Transverse colon (tissue), 4 donors: Measurements from ENCODE around the gene FDCSP. TPM values are rescaled to one million over a fixed set of nuclear protein-coding genes. Genes with fewer than 3 reads are reported as not detected.
"Not testable (repeated sequence)": the region's sequence is repeated elsewhere in the genome, so short reads cannot be mapped to it uniquely, and the experiment has no call there.

Experiments
- DNase-seq: peaks from one replicate; pipeline ENCODE4 v3.0.0-alpha.2; 2019
- H3K27ac ChIP-seq, 4 donors: fragments of 200-600 bp; sonication (generic); 2 replicates each; pipeline ENCODE4 v1.5.1; 2016 to 2018; ENCODE audit warnings: inconsistent platforms in 4 of 4
- H3K27me3 ChIP-seq: fragments of 200-600 bp; sonication (generic); 2 replicates; pipeline ENCODE4 v1.5.1; 2017; ENCODE audit warnings: inconsistent platforms
- H3K36me3 ChIP-seq, 4 donors: fragments of 200-600 bp; sonication (generic); 2 replicates each; pipeline ENCODE4 v1.5.1; 2017 to 2019; ENCODE audit warnings: inconsistent platforms in 4 of 4
- H3K4me1 ChIP-seq, 4 donors: fragments of 200-600 bp; sonication (generic); 2 replicates each; pipeline ENCODE4 v1.5.1; 2017 to 2020; ENCODE audit warnings: inconsistent platforms in 4 of 4
- H3K4me3 ChIP-seq, 4 donors: fragments of 200-600 bp; sonication (generic); 1 replicate in 1 of 4; 2 replicates in 3 of 4; pipeline versions ENCODE4 v1.5.1 to v1.6.1; 2017 to 2019; ENCODE audit warnings: inconsistent platforms in 4 of 4
- H3K9me3 ChIP-seq, 2 donors: fragments of 200-600 bp; sonication (generic); 2 replicates each; pipeline ENCODE4 v1.5.1; 2017 to 2019; ENCODE audit warnings: inconsistent platforms in 2 of 2
- EP300 ChIP-seq: sonication (generic); formaldehyde crosslinking; IDR thresholded peaks from one replicate; pipeline ENCODE4 v1.6.1; 2017; ENCODE audit warnings: antibody characterized with exemption, low read depth
- POLR2A ChIP-seq: fragments of 450-650 bp; IDR thresholded peaks from one replicate; pipeline ENCODE4 v1.6.1; 2016; ENCODE audit warnings: antibody characterized with exemption, mild to moderate bottlenecking, moderate library complexity
- POLR2AphosphoS5 ChIP-seq, 3 donors: sonication (generic); formaldehyde crosslinking; IDR thresholded peaks; one replicate each; pipeline ENCODE4 v1.6.1; 2016; ENCODE audit warnings: antibody characterized with exemption in 3 of 3
- WGBS, 2 donors: methylation state at CpG; one replicate each; pipeline ENCODE4 v1.1.5; 2018; ENCODE audit warnings: low coverage in 1 of 2; 5-methylcytosine and 5-hydroxymethylcytosine counted together
- in situ Hi-C, 4 donors: fragments of 200-750 bp; cut with MboI; loops; one replicate each; pipeline versions ENCODE4 v1.15.0 to v1.15.1; 2017; ENCODE audit warnings: low sequenced_read_pairs in 3 of 4, low pct_ligation_motif_present in 1 of 4, low pct_unique_long_range_greater_than_20kb in 1 of 4
- intact Hi-C: fragments of 100-400 bp; cut with DNase I; formaldehyde crosslinking; loops from one replicate; pipeline ENCODE4 v1.15.1; 2023; ENCODE audit warnings: low total_unique reads
- total RNA-seq, 4 donors: library from RNA; depleted of rRNA; stranded (reverse); fragments of >200 nt; gene quantifications; one replicate each; pipeline ENCODE4 v1.1.0, GENCODE V29; 2016
- TF ChIP-seq, protein P1 (sequence below), 5 experiments: fragments of 200-600 bp in 3 of 5; fragments of 450-650 bp in 2 of 5; sonication (generic) in 3 of 5; IDR thresholded peaks; 1 replicate in 2 of 5; 2 replicates in 3 of 5; pipeline ENCODE4 v1.5.1; 2016 to 2017; ENCODE audit warnings: antibody characterized with exemption in 5 of 5, inconsistent platforms in 3 of 5, mild to moderate bottlenecking in 2 of 5, moderate library complexity in 1 of 5

FDCSP gene
- total RNA-seq, 4 donors from 2014 or later: 15.4 TPM; not detected in 3

DNA sequence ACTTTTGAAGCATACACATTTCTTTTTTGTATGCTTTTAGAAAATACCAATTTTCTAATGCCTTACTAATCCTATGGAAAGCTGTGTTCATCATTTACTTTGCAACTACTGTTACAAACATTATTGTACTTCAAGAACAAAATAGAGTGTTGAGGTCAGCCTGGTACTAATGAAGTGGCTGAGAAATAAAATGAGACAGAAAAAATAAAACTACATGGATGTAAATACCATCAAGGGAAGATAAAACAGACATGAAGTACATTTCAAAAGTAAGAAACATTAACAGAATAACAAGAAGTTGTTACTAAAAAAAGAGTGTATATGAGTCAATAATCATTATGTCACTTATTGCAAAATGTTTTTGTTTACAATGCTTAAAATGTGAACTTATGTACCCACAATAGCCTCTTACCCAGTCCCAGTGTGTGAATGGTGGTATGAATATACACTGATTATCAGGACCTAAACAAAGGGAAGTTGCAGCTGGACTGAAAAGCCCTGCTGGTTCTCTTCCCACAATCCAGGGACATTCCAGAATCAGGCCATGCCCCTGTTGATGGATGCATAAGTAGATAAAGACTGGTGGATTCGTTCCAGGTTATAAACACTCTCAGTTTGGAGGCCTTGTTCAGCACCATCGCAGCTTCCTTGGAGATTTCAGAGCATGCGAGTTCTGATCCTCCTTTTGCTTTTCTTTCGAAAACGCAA, 14.1 kb downstream of the FDCSP start:
- no peak for TF ChIP-seq POLR2A
- no peak for TF ChIP-seq POLR2AphosphoS5 (IDR thresholded peaks at IDR 0.05)
- Histone ChIP-seq H3K27ac (no peak overlapping the region), H3K4me3 (no peak overlapping the region), H3K4me1 (no peaks in the 10 kb centered on the region), H3K27me3 (no peaks in the 10 kb centered on the region), H3K36me3 (no peaks in the 10 kb centered on the region), H3K9me3 (no peaks in the 10 kb centered on the region)
- in situ Hi-C loops: no loop called here
- WGBS, 2 donors: 70 to 80% methylated on average over 5 of the region's 5 CpGs
- intact Hi-C loops: no loop called here
- DNase-seq: no peak

DNA sequence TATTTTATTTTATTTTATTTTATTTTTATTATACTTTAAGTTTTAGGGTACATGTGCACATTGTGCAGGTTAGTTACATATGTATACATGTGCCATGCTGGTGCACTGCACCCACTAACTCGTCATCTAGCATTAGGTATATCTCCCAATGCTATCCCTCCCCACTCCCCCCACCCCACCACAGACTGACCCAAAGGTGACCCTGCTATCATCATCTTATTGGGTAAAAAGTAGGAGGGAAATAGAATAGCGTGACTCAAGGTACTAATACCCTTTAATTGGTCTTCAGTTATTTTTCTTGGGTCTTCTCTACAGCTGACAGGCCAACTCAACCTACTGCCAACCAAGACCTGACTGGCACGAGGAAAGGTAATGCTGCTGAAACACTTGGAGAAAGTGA, 16.4 kb downstream of the FDCSP start, which contains the start of gene CSN3:
CSN3 (plus strand) TSS at position 301 of the 400 bp plus-strand sequence. CDS start 2,223 bp downstream, outside the sequence.
- H3K27me3 ChIP-seq, H3K27ac ChIP-seq, in situ Hi-C loops, H3K4me1 ChIP-seq, H3K36me3 ChIP-seq, H3K4me3 ChIP-seq, DNase-seq, H3K9me3 ChIP-seq, intact Hi-C loops: not testable (repeated sequence)
- WGBS, 2 donors: 78 to 82% methylated on average over 2 to 3 of the region's 3 CpGs

DNA sequence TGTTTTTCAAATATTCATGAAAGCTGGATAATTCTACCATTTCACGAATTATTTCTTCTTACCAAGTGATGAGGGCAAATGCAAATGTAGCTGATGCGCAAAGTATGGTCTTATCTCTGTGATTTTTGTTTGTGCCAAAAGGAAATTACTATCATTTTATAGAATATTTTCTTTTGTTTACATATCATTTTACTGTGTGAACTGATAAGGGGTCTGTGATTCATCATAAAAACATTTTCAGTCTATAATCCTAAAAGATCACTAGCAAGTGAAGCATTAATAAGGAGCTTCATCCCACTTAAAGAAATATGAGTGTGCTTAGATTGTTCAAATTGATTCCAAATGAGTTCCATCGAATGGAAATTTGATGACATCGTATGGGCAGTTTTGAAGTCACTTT, 17.2 kb downstream of the FDCSP start:
- no peak for DNase-seq
- intact Hi-C loops: no loop called here
- no peaks in the 10 kb centered on the region for H3K9me3 ChIP-seq
- H3K36me3 ChIP-seq: no peaks in the 10 kb centered on the region
- in situ Hi-C loops: no loop called here
- H3K4me1 ChIP-seq: no peaks in the 10 kb centered on the region
- TF ChIP-seq POLR2A (no peak), EP300 (no peak), POLR2AphosphoS5 (IDR thresholded peaks at IDR 0.05) (no peak)
- TF ChIP-seq, protein P1, sequence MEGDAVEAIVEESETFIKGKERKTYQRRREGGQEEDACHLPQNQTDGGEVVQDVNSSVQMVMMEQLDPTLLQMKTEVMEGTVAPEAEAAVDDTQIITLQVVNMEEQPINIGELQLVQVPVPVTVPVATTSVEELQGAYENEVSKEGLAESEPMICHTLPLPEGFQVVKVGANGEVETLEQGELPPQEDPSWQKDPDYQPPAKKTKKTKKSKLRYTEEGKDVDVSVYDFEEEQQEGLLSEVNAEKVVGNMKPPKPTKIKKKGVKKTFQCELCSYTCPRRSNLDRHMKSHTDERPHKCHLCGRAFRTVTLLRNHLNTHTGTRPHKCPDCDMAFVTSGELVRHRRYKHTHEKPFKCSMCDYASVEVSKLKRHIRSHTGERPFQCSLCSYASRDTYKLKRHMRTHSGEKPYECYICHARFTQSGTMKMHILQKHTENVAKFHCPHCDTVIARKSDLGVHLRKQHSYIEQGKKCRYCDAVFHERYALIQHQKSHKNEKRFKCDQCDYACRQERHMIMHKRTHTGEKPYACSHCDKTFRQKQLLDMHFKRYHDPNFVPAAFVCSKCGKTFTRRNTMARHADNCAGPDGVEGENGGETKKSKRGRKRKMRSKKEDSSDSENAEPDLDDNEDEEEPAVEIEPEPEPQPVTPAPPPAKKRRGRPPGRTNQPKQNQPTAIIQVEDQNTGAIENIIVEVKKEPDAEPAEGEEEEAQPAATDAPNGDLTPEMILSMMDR (IDR thresholded peaks at IDR 0.05): no peak
- no peak overlapping the region for H3K27ac ChIP-seq
- WGBS, 2 donors: 72 to 76% methylated on average over 3 to 4 of the region's 4 CpGs
- H3K27me3 ChIP-seq: no peaks in the 10 kb centered on the region
- H3K4me3 ChIP-seq: no peak overlapping the region

DNA sequence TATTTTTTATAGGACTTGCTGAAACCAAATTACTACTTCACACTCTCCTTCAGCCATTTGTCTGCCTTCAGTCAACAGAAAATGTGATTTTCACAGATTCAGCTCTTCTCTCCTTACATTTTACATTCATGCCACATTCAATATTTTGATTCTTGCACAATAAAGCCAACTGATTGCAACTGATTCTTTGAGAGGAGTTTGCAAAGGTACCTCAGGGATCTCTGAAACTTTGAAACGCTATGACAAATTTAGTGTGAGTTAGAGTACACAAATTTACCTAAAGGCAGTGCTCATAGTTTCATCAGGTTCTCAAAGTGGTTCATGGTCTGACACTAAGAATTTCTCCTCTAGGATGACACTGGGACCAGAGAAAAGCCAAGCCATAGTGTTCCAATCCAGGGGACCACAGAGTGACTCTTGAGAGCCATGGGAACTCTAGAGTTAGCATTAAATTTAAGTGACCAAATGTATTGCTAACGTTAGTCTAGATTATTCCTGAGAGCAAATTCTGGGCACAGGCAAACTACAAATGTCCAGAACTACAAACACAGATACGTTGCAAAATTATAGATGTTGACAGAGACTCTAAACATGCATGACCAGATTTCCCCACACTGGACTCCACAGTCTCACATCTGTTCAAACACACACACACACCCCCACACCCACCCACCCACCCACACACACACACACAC, 25.5 kb downstream of the FDCSP start:
- WGBS, 2 donors: 50 to 56% methylated on average over 3 of the region's 3 CpGs
- H3K9me3 ChIP-seq: no peaks in the 10 kb centered on the region
- no peaks in the 10 kb centered on the region for H3K27me3 ChIP-seq
- no peak overlapping the region for H3K27ac ChIP-seq
- in situ Hi-C loops: no loop called here
- H3K4me1 ChIP-seq: no peaks in the 10 kb centered on the region
- no peak for DNase-seq
- no peak overlapping the region for H3K4me3 ChIP-seq
- no peaks in the 10 kb centered on the region for H3K36me3 ChIP-seq
- TF ChIP-seq, protein P1 (IDR thresholded peaks at IDR 0.05): no peak
- no peak for TF ChIP-seq POLR2AphosphoS5 (IDR thresholded peaks at IDR 0.05)
- TF ChIP-seq POLR2A: no peak
- TF ChIP-seq EP300: no peak
- intact Hi-C loops: no loop called here

DNA sequence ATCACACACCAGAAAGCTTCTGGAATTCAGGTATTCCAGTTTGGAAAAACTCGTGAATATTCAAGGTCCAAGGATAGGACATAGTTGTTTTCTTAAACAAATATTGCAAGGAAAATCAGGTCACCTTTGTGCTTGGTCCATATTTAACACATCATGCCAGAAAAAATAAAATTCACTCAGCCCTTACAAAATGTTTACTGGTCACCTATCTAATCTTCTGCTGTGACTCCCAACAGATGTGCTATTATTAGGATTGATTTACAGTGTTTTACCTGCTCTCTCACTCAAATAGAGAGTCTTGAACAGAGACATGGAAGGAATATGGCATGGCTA, 26.0 kb downstream of the FDCSP start:
- H3K27me3 ChIP-seq: no peaks in the 10 kb centered on the region
- intact Hi-C loops (no loop called here), in situ Hi-C loops (no loop called here)
- no peaks in the 10 kb centered on the region for H3K4me1 ChIP-seq
- H3K27ac ChIP-seq: no peak overlapping the region
- H3K4me3 ChIP-seq: no peak overlapping the region
- 20 to 85% methylated on average over 1 of the region's 1 CpG for WGBS, 2 donors
- TF ChIP-seq EP300 (no peak), POLR2A (no peak), POLR2AphosphoS5 (IDR thresholded peaks at IDR 0.05) (no peak)
- TF ChIP-seq, protein P1 (IDR thresholded peaks at IDR 0.05): no peak
- H3K9me3 ChIP-seq: no peaks in the 10 kb centered on the region
- no peaks in the 10 kb centered on the region for H3K36me3 ChIP-seq
- DNase-seq: no peak
